A549 (cell line): Measurements from ENCODE around the gene ATP5F1C. TPM values are rescaled to one million over a fixed set of nuclear protein-coding genes. Genes with fewer than 3 reads are reported as not detected.

ENCODE experiments used
- ATAC-seq, 2 experiments: fragments of 200-7000 bp in 1 of 2; fragments of >200 bp in 1 of 2; cut with Nextera tagmentation in 1 of 2; cut with Tn5 transposase in 1 of 2; 3 replicates each; pipeline versions ENCODE4 v1.8.0 to v1.9.1; 2018 to 2020; ENCODE audit warnings: mild to moderate bottlenecking in 1 of 2, moderate library complexity in 1 of 2
- CTCF ChIA-PET: fragments of 300-600 bp; sonication (Branson Sonifier 250); formaldehyde crosslinking; extraction: SDS; loops from one replicate; lab custom pipeline; 2021; ENCODE audit warnings: antibody characterized with exemption, inconsistent platforms; lab: Yijun Ruan, JAX
- POLR2A ChIA-PET: fragments of 350-600 bp; formaldehyde crosslinking; extraction: SDS; loops from one replicate; lab custom pipeline; 2021; ENCODE audit warnings: antibody characterized with exemption, inconsistent platforms; lab: Yijun Ruan, JAX
- DNase-seq, 2 experiments: peaks; one replicate each; pipeline versions ENCODE4 v3.0.0 to v3.0.0-alpha.2; 2011 to 2016; ENCODE audit warnings: low read depth in 1 of 2, low spot score in 1 of 2
- FAIRE-seq: peaks from 2 replicates; lab custom pipeline; 2011; peaks lifted over from hg19 to GRCh38; lab: Jason Lieb, UNC
- H3K27ac ChIP-seq, 2 experiments: fragments of >200 bp; sonication (Bioruptor Twin); formaldehyde crosslinking; 3 replicates each; pipeline ENCODE4 v1.5.1; 2016 to 2017
- H3K4me1 ChIP-seq: fragments of >200 bp; sonication (Bioruptor Twin); formaldehyde crosslinking; 3 replicates; pipeline ENCODE4 v1.6.1; 2016
- H3K4me2 ChIP-seq: fragments of >200 bp; sonication (Bioruptor Twin); formaldehyde crosslinking; 3 replicates; pipeline ENCODE4 v1.6.1; 2016
- H3K4me3 ChIP-seq: fragments of >200 bp; sonication (Bioruptor Twin); formaldehyde crosslinking; 3 replicates; pipeline ENCODE4 v1.5.1; 2016
- H3K9me3 ChIP-seq: fragments of >200 bp; sonication (Bioruptor Twin); formaldehyde crosslinking; 3 replicates; pipeline ENCODE4 v1.6.1; 2016
- CTCF ChIP-seq: fragments of >200 bp; sonication (Bioruptor Twin); formaldehyde crosslinking; IDR thresholded peaks from 3 replicates; pipeline ENCODE4 v1.5.1; 2016
- EHMT2 ChIP-seq: fragments of 200-600 bp; sonication (generic); IDR thresholded peaks from 2 replicates; pipeline ENCODE4 v1.6.1; 2016; ENCODE audit warnings: antibody characterized with exemption, low read depth, mild to moderate bottlenecking, moderate library complexity
- FOSL2 ChIP-seq, 2 experiments: fragments of 450-650 bp in 1 of 2; fragments of >200 bp in 1 of 2; sonication (Bioruptor Twin) in 1 of 2; formaldehyde crosslinking; IDR thresholded peaks; 2 replicates each; pipeline versions ENCODE4 v1.5.0 to v1.6.1; 2016 to 2020; ENCODE audit warnings: mild to moderate bottlenecking in 1 of 2, moderate library complexity in 1 of 2
- HES2 ChIP-seq: fragments of >200 bp; sonication (Bioruptor Twin); formaldehyde crosslinking; IDR thresholded peaks from 2 replicates; pipeline ENCODE4 v1.6.1; 2016
- HEYL ChIP-seq: fragments of 250-450 bp; sonication (Bioruptor Pico); IDR thresholded peaks from 2 replicates; pipeline ENCODE4 v1.8.0; 2021; ENCODE audit warnings: mild to moderate bottlenecking, moderate library complexity
- HOXB5 ChIP-seq: fragments of 250-450 bp; sonication (Bioruptor Pico); IDR thresholded peaks from 2 replicates; pipeline ENCODE4 v1.5.0; 2020; ENCODE audit warnings: mild to moderate bottlenecking, moderate library complexity
- JUN ChIP-seq, 2 experiments: fragments of >200 bp; sonication (Bioruptor Twin); formaldehyde crosslinking; IDR thresholded peaks; 2 replicates in 1 of 2; 3 replicates in 1 of 2; pipeline ENCODE4 v1.6.1; 2016 to 2017
- MAFK ChIP-seq: fragments of 450-650 bp; IDR thresholded peaks from 2 replicates; pipeline ENCODE4 v1.6.1; 2014; ENCODE audit not compliant: partially characterized antibody
- MAX ChIP-seq: IDR thresholded peaks from 2 replicates; pipeline ENCODE4 v1.6.1; 2012
- NPAS2 ChIP-seq: fragments of 250-450 bp; sonication (Bioruptor Pico); IDR thresholded peaks from 2 replicates; pipeline ENCODE4 v1.8.0; 2022; ENCODE audit warnings: mild to moderate bottlenecking, moderate library complexity, borderline replicate concordance
- PBX3 ChIP-seq: IDR thresholded peaks from 2 replicates; pipeline ENCODE4 v1.6.1; 2012
- PHF8 ChIP-seq: fragments of 200-600 bp; sonication (generic); IDR thresholded peaks from 2 replicates; pipeline ENCODE4 v1.6.1; 2016; ENCODE audit warnings: low read depth, mild to moderate bottlenecking, antibody characterized with exemption, moderate library complexity, borderline replicate concordance
- REST ChIP-seq: fragments of 200-600 bp; sonication (generic); IDR thresholded peaks from 2 replicates; pipeline ENCODE4 v1.6.1; 2016; ENCODE audit warnings: antibody characterized with exemption, mild to moderate bottlenecking, moderate library complexity
- RFX5 ChIP-seq: fragments of 450-650 bp; IDR thresholded peaks from 2 replicates; pipeline ENCODE4 v1.7.1; 2014; ENCODE audit warnings: antibody characterized with exemption, mild to moderate bottlenecking, moderate library complexity
- RNF2 ChIP-seq: fragments of 200-600 bp; sonication (generic); IDR thresholded peaks from 2 replicates; pipeline ENCODE4 v1.6.1; 2016; ENCODE audit warnings: low read depth, mild to moderate bottlenecking, antibody characterized with exemption, moderate library complexity, borderline replicate concordance
- TFCP2L1 ChIP-seq: fragments of 250-450 bp; sonication (Bioruptor Pico); IDR thresholded peaks from 2 replicates; pipeline ENCODE4 v1.5.0; 2021; ENCODE audit warnings: mild to moderate bottlenecking
- WGBS: methylation state at CpG from one replicate; pipeline ENCODE4 v1.1.6; 2017; ENCODE audit errors: missing lambda C conversion rate; 5-methylcytosine and 5-hydroxymethylcytosine counted together
- polyA plus RNA-seq, 4 experiments: library from polyadenylated mRNA; depleted of rRNA in 3 of 4; stranded (reverse); fragments of >200 nt; fragmentation: RNase III in 1 of 4; extraction: RNeasy Plus Mini Kit Qiagen cat#74134 plus additional on column Dnase treatment in 1 of 4; gene quantifications; 2 replicates in 3 of 4; 3 replicates in 1 of 4; pipeline ENCODE4 v1.2.3, GENCODE V29; 2011 to 2017

ATP5F1C gene
- polyA plus RNA-seq, 2 of the 4 experiments (the other 2 are of a cell fraction) = 447 to 532 TPM

GRCh38 chr10:7819121-7819460 lies 31.1 kb downstream of the ATP5F1C start (continued):
- TF ChIP-seq REST (no peak), HOXB5 (no peak), RFX5 (no peak), JUN (IDR thresholded peaks at IDR 0.05) (no peak), HEYL (CRISPR knock-in tag) (no peak), HES2 (no peak)

- Histone ChIP-seq H3K4me2 (no peak overlapping the region), H3K4me1 (peaks cover 16% of the 10 kb centered on the region; the same call in 2 of the 3 replicates), H3K4me3 (no peak overlapping the region), H3K27ac (no peak overlapping the region), H3K9me3 (no peaks in the 10 kb centered on the region)
- ChIA-PET CTCF (no interaction called here), POLR2A (no interaction called here)
- FAIRE-seq (no peak), DNase-seq (no peak), ATAC-seq (no peak)
- 76% methylated on average over 3 of the region's 3 CpGs for WGBS
- TF ChIP-seq PHF8 = no peak
- TF ChIP-seq PBX3 = no peak
- TF ChIP-seq TFCP2L1 (CRISPR knock-in tag) = no peak
- no peak for TF ChIP-seq CTCF
- TF ChIP-seq EHMT2 = no peak
Observed at GRCh38 chr10:7824251-7824650, 36.3 kb downstream of the ATP5F1C start.

GRCh38 chr10:7826971-7827370 lies 39.0 kb downstream of the ATP5F1C start:
- Histone ChIP-seq H3K9me3 (no peaks in the 10 kb centered on the region), H3K27ac (peak overlapping the region; percentile 49 to 77; a peak in 5 of 6 replicates), H3K4me1 (peaks cover 9% of the 10 kb centered on the region; the same call in 2 of the 3 replicates), H3K4me2 (peak overlapping the region; percentile 44), H3K4me3 (no peak overlapping the region)
- POLR2A ChIA-PET = no interaction called here
- CTCF ChIA-PET = interaction anchor here (1.2 to 2.5 kb wide), 2 partner anchors 8 to 302 kb away, joined by 3 to 12 read pairs; partner anchors contain the start of gene TAF3
- ATAC-seq (peak; percentile 100), FAIRE-seq (no peak), DNase-seq (peak; percentile 55 to 77)
- TF ChIP-seq NPAS2 (CRISPR knock-in tag) (no peak), FOSL2 (IDR thresholded peaks at IDR 0.05) (no peak), FOSL2 (CRISPR knock-in tag; IDR thresholded peaks at IDR 0.05) (peak; percentile 58; the same call in 1 of the 2 replicates), MAX (0 out of 2 replicates have a peak, but pooled peaks have one; percentile 21), MAFK (peak; percentile 56), RNF2 (no peak)
- WGBS = 18% methylated on average over 4 of the region's 4 CpGs
